ENCODE measurements around the gene CLEC4F.

CLEC4F gene

GRCh38 chr2:70785137-70785911, 35.1 kb downstream of the CLEC4F start:
- no peak for DNase-seq

GRCh38 chr2:70784320-70784719, 36.1 kb downstream of the CLEC4F start:
- no peak for DNase-seq

- DNase-seq = no peak
Observed at GRCh38 chr2:70779911-70780545, 40.4 kb downstream of the CLEC4F start.

- DNase-seq = no peak
Observed at GRCh38 chr2:70779491-70779890, 40.9 kb downstream of the CLEC4F start.

- no peak for DNase-seq
Observed at GRCh38 chr2:70778676-70779075, 41.7 kb downstream of the CLEC4F start.

GRCh38 chr2:70777450-70777849, 42.9 kb downstream of the CLEC4F start:
- DNase-seq = no peak

GRCh38 chr2:70776266-70776665, 44.1 kb downstream of the CLEC4F start:
- DNase-seq = no peak

GRCh38 chr2:70775141-70775540, 45.3 kb downstream of the CLEC4F start:
- no peak for DNase-seq

GRCh38 chr2:70772486-70773155, 47.8 kb downstream of the CLEC4F start:
- DNase-seq = no peak

- no peak for DNase-seq
Observed at GRCh38 chr2:70771446-70771845, 49.0 kb downstream of the CLEC4F start.

- no peak for DNase-seq
Observed at GRCh38 chr2:70769450-70769849, 50.9 kb downstream of the CLEC4F start.

GRCh38 chr2:70768590-70769085, 51.8 kb downstream of the CLEC4F start:
- DNase-seq = no peak

- no peak for DNase-seq
Observed at GRCh38 chr2:70767699-70768589, 52.5 kb downstream of the CLEC4F start, which contains the start of gene ADD2. Gene ADD2, minus strand, starts transcription at chr2:70768200. Its CDS starts 61,792 bp downstream, at chr2:70706408.

- no peak for DNase-seq
Observed at GRCh38 chr2:70767079-70767698, 53.2 kb downstream of the CLEC4F start.

GRCh38 chr2:70766357-70767078, 53.9 kb downstream of the CLEC4F start:
- DNase-seq = no peak

GRCh38 chr2:70765507-70765906, 54.9 kb downstream of the CLEC4F start:
- no peak for DNase-seq

GRCh38 chr2:70759446-70759845, 61.0 kb downstream of the CLEC4F start:
- no peak for DNase-seq

All from GDM1 (cell line).